Endothelial cell (in vitro differentiated cells): Measurements from ENCODE around the gene TRIM17. TPM values are rescaled to one million over a fixed set of nuclear protein-coding genes. Genes with fewer than 3 reads are reported as not detected.

Source experiments
- DNase-seq: peaks from one replicate; pipeline ENCODE4 v3.0.0; 2021; ENCODE audit warnings: low spot score
- H3K27ac Mint-ChIP-seq: one replicate; pipeline ENCODE4 v1.8.0; 2021; ENCODE audit warnings: mixed read lengths, inconsistent platforms; ENCODE audit not compliant: unreplicated experiment
- H3K27me3 Mint-ChIP-seq: one replicate; pipeline ENCODE4 v1.8.0; 2021; ENCODE audit warnings: mild to moderate bottlenecking, moderate library complexity, mixed read lengths, inconsistent platforms; ENCODE audit not compliant: unreplicated experiment
- H3K36me3 Mint-ChIP-seq: one replicate; pipeline ENCODE4 v1.8.0; 2021; ENCODE audit warnings: mild to moderate bottlenecking, low read depth, mixed read lengths, inconsistent platforms; ENCODE audit not compliant: unreplicated experiment
- H3K4me1 Mint-ChIP-seq: one replicate; pipeline ENCODE4 v1.8.0; 2021; ENCODE audit warnings: mild to moderate bottlenecking, mixed read lengths, inconsistent platforms; ENCODE audit not compliant: unreplicated experiment
- H3K4me3 Mint-ChIP-seq: one replicate; pipeline ENCODE4 v1.8.0; 2021; ENCODE audit warnings: mild to moderate bottlenecking, mixed read lengths, inconsistent platforms; ENCODE audit not compliant: unreplicated experiment
- H3K9me3 Mint-ChIP-seq: one replicate; pipeline ENCODE4 v1.8.0; 2021; ENCODE audit warnings: mixed read lengths, inconsistent platforms; ENCODE audit not compliant: unreplicated experiment
- total RNA-seq: library from RNA; stranded (reverse); fragmentation: NEBNext Ultra II Directional; extraction: Animal tissue kit (Norgen Biotek cat#: 25700); gene quantifications from one replicate; pipeline ENCODE4 v1.2.1, GENCODE V29; 2021; ENCODE audit not compliant: unreplicated experiment
- TF ChIP-seq, protein P1 (sequence below): fragments of 200-600 bp; sonication (generic); IDR thresholded peaks from one replicate; pipeline ENCODE4 v1.5.0; 2021; ENCODE audit warnings: antibody characterized with exemption; ENCODE audit not compliant: unreplicated experiment

The TRIM17 gene
- total RNA-seq, 1 donor from 2014 or later, result 2.3 TPM

DNA sequence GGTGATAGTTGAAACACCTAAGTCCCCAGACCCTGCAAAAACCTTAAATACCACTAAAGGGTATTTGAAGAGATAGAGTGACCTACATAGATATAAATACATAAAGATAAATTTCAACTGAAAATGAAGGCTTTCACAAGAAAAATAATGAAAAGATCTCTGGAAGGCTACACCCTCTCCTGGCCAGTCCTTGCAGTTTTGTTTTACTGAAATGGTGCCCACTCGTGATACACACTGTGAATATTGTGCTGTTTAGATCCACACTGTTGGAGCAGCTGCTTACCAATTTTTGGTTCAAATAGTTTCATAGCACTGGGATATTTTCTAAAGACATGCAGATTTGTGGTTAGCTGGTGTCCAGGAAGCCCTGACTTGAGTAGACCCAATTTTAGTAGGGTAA lies 39.1 kb upstream of the TRIM17 start:
- DNase-seq, result no peak
- Mint-ChIP-seq H3K9me3 (no peaks in the 10 kb centered on the region), H3K27me3 (peaks cover 8% of the 10 kb centered on the region), H3K4me3 (no peak overlapping the region), H3K27ac (no peak overlapping the region), H3K36me3 (peaks cover 6% of the 10 kb centered on the region), H3K4me1 (peaks cover 15% of the 10 kb centered on the region)
- TF ChIP-seq, protein P1, sequence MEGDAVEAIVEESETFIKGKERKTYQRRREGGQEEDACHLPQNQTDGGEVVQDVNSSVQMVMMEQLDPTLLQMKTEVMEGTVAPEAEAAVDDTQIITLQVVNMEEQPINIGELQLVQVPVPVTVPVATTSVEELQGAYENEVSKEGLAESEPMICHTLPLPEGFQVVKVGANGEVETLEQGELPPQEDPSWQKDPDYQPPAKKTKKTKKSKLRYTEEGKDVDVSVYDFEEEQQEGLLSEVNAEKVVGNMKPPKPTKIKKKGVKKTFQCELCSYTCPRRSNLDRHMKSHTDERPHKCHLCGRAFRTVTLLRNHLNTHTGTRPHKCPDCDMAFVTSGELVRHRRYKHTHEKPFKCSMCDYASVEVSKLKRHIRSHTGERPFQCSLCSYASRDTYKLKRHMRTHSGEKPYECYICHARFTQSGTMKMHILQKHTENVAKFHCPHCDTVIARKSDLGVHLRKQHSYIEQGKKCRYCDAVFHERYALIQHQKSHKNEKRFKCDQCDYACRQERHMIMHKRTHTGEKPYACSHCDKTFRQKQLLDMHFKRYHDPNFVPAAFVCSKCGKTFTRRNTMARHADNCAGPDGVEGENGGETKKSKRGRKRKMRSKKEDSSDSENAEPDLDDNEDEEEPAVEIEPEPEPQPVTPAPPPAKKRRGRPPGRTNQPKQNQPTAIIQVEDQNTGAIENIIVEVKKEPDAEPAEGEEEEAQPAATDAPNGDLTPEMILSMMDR, result no peak

DNA sequence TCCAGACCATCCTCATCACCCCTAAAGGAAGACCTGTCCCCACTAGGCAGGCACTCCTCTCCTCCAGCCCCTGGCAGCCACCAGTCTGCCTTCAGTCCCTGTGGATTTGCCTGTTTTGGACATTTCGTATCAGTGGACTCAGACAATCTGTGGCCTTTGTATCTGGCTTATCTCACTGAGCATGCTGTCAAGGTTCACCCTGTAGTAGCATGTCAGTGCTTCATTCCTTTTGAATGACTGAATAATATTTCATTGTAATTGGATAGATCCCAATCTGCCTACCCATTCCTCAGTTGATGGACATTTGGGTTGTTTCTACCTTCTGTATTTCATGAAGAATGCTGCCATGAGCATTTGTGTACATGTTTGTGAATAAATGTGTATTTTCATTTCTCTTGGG lies 37.6 kb upstream of the TRIM17 start:
- Mint-ChIP-seq H3K27me3 (peaks cover 8% of the 10 kb centered on the region), H3K27ac (no peak overlapping the region), H3K4me1 (peaks cover 15% of the 10 kb centered on the region), H3K36me3 (peaks cover 6% of the 10 kb centered on the region), H3K4me3 (peak overlapping the region; percentile 57), H3K9me3 (no peaks in the 10 kb centered on the region)
- no peak for DNase-seq
- TF ChIP-seq, protein P1, result no peak

DNA sequence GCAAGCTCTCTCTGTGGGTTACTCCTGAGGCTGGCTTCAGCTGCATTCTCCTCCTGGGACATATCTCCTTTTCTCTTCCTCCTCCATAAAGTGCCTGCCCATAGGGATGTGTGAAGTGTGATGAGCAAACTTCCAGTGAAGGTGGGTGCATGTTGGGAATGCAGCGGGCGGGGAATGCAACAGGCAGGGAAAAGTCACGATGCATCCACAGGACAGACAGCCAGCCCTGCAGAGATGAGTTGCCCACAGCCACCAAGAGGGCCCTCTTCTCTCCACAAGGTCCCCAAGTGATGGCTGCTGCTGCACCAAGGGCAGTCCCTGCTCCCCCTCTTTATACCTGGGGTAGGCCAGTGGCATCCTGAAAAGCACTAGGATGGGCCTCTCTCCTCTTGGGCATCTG lies 37.0 kb upstream of the TRIM17 start:
- no peaks in the 10 kb centered on the region for H3K9me3 Mint-ChIP-seq
- no peak overlapping the region for H3K27ac Mint-ChIP-seq
- H3K4me3 Mint-ChIP-seq, result no peak overlapping the region
- no peak for DNase-seq
- H3K36me3 Mint-ChIP-seq, result peaks cover 6% of the 10 kb centered on the region
- TF ChIP-seq, protein P1, result no peak
- H3K4me1 Mint-ChIP-seq, result peaks cover 15% of the 10 kb centered on the region
- peaks cover 8% of the 10 kb centered on the region for H3K27me3 Mint-ChIP-seq

DNA sequence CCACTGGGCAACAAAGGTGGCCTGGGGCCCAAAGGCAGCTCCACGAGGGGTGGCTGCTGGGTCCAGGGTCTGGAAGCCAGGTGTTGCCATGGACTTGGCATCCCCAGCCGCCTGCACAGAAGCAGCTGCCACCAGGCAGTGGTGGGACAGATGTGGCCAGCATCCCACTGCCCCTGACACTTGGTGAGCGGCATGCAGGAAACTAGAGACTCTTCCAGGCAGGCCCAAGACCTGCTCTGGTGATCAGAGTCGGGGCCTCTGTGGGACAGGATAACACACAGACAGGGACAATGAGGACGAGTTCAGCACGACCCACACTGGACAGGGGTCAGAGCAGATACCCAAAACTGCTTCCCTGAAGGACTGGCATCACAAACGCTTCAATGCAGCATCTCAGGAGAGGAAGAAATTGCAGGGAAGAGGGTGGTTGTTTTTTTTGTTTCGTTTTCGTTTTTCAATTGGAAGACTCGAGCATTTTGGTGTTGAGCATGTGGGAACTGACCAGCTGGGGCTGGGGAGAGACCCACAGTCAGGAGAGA lies 36.4 kb upstream of the TRIM17 start:
- peaks cover 6% of the 10 kb centered on the region for H3K36me3 Mint-ChIP-seq
- H3K4me1 Mint-ChIP-seq, result peaks cover 10% of the 10 kb centered on the region
- H3K9me3 Mint-ChIP-seq, result no peaks in the 10 kb centered on the region
- DNase-seq, result no peak
- TF ChIP-seq, protein P1, result no peak
- H3K4me3 Mint-ChIP-seq, result no peak overlapping the region
- peaks cover 4% of the 10 kb centered on the region for H3K27me3 Mint-ChIP-seq
- no peak overlapping the region for H3K27ac Mint-ChIP-seq

DNA sequence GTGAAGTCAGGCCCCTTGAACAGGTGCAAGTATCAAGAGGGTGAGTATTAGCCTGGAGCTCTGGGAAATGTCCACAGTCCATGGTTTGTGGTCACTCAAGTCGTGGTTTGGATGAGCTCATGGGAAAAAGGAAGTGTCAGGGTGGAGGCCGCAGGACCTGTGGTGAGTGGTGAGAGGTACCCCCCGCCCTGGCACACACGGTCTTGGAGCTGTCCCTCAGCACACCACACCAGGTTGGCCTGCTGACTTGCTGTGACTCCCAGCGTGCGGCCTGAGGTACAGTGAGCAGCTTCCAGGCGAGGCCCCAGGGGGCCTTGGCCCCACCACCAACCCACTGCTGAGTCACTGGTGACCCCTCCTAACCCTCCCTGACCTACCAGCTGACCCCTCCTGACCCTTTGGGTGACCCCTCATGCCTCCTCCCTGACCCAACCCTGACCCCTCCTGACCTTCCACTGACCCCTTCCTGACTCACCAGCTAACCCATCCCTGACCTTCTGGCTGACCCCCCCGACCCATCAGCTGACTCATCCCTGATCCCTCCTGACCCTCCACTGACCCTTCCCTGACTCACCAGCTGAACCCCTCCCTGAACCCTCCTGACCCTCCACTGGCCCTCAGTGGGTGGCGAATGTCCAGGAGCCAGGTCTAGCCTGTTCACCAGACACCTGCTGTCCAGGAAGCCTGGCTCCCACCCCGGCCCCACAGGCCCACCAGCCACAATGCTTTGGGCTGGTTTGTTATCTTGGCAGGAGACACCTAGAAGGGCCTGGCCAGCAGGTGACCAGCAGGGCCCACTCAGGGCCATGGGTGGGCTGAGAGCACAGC lies 35.7 kb upstream of the TRIM17 start:
- peaks cover 6% of the 10 kb centered on the region for H3K36me3 Mint-ChIP-seq
- H3K4me3 Mint-ChIP-seq, result no peak overlapping the region
- H3K27ac Mint-ChIP-seq, result no peak overlapping the region
- H3K4me1 Mint-ChIP-seq, result peaks cover 7% of the 10 kb centered on the region
- DNase-seq, result no peak
- no peaks in the 10 kb centered on the region for H3K27me3 Mint-ChIP-seq
- TF ChIP-seq, protein P1, result no peak
- H3K9me3 Mint-ChIP-seq, result no peaks in the 10 kb centered on the region
